HG03457 (cell line): ENCODE measurements around the gene SEMA3F.

Source experiments
- ATAC-seq: cut with Tn5 transposase; IDR thresholded peaks from one replicate; pipeline ENCODE4 v1.9.1; 2021; ENCODE audit warnings: moderate number of reproducible peaks; ENCODE audit not compliant: unreplicated experiment

Gene SEMA3F

DNA sequence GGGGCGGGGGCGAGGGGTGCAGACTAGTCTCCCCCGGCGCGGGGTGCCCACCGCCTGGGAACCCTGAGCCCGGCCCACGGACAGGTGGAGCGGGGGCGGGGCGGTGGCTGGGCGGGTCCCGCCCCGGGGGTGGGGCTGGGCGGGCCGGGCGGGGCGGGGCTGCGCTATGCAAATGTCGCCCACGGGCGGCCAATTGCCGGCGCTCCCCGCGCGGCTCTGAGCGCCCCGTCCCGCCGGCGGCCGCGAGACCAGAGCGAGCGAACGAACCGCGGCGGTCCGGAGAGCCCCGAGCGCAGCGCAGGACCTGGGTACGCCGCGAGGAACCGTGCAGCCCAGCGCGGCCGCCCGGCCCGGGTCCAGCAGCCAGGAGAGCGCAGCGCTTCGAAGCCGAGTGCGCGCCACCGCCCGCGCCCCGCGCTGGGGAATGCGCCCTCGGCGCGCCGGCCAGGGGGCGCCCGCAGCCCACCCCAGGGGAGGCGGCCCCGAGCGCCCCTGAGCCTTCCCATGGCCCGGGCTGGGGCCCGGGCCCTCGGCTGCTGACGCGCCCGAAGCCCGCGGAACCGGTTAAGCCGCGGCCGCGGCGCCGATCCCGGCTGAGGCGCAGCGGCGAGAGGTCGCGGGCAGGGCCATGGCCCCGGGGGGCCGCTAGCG lies at the start of gene SEMA3F:
TSS of gene SEMA3F (plus strand) at position 485 of the 651 bp plus-strand sequence. CDS start 4,299 bp downstream, outside the sequence.
- peak; percentile 55 for ATAC-seq

DNA sequence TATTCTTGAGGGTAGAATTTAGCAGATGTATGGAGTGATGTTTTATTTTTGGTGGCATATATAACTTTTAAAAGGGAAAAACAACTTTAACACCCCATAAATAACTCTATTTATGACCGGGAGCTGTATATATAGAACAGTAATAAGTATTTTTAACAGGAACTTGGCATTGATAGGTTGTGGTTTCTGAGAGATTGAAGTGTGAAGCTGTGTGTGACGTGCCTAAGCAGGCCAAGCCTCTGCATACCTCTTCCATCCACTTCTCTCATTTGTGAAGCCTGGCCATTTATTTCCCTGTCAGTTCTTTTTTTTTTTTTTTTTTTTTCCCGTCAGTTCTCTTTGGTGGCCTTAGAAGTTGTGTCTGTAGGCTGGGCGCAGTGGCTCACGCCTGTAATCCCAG lies 43.4 kb upstream of the SEMA3F start:
- ATAC-seq: no peak

DNA sequence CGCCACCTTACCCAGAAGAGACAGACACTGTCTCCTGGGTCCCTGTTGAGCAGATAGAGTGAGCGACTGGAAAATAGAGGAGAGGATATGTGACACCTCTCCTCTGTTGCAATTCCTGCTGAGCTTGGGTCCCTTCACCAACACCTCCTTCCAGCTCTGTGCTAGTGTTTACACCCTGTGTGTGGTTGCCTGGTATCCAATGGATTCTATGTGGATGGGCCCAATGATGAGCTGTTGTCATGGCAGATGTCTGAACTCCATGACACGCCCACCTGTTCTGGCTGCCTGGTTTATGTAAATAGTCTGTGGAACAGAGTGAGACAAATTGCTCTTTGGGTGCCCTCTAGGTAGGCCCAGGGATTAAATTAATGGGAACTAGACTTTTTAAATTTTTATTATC lies 42.7 kb upstream of the SEMA3F start:
- no peak for ATAC-seq

DNA sequence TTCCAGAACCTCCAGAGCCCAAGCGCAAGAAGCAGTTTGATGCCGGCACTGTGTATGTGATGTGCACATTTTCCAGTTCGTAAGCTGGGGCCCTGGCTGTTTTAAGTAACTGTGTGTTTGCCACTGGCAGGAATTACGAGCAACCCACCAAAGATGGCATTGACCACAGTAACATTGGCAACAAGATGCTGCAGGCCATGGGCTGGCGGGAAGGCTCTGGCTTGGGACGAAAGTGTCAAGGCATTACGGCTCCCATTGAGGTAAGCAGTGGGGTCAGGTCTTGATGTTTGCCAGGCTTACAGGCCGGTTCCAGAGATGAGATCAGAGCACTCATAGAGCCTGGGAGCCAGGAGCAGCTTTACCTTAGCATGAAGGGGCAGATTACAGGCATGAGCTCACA lies 38.0 kb upstream of the SEMA3F start:
- no peak for ATAC-seq

DNA sequence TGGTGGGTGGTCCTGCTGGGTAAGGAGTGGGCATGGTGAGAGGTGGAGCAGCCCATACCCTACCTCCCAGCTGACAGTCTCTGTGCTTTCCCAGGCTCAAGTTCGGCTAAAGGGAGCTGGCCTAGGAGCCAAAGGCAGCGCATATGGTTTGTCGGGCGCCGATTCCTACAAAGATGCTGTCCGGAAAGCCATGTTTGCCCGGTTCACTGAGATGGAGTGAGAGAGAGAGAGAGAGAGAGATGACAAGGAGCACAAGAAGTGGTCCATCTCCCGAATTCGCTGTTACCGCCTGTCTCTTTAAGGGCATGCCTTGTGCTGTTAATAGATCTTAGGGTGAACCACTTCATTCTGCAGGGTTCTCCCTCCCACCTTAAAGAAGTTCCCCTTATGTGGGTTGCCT lies 36.9 kb upstream of the SEMA3F start:
- no peak for ATAC-seq

DNA sequence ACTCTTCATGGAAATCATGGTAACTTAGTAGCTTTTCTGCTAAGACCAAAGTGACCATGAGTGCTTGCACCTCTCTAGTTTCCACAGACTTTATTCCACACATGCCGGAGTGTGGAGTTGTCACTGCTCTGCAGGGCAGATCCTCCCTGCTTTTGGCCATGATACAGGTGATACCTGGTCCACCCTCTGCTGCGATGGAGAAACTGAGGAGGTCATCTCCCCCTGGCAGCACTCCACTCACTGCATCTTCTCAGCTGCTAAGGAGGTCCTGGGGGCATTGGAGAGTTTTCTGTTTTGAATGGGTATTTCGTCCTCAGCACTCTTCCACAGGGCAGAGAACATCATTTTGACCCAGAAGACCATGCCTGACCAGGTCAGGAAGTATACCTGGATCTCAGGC lies 35.3 kb upstream of the SEMA3F start:
- no peak for ATAC-seq

DNA sequence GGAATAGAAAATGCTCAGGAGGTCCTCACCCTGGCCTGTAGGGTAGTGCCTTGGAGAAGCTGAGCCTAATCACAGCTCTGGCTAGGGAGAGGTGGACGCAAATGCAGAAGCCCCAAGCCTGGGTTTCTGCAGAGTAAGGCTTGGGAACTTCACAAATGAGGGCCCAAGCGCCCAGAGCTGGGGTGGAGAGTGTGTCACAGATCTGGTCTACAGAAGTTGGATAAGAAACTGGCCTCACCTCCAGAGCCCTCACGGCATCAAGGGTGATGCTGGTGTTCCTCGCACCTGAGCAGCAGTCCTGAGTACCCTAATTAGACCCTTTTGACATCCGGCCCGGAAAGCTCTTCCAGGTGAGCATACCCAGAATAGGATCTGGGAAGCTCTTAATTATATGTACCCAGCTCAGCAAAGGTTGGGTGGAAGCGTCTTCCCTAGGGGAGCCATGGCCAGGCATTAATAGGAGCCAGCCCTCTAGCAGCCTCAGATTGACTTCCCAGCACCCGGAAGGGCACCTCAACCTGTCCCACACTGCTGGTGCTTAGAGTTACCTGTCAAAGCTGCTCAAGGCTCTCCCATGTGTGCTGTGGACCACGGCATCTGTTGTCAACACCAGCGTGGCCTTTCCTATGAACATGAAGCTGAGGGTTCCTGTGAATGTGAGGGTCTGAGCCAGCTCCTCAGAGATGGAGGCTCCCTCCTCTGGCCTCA lies 34.6 kb upstream of the SEMA3F start:
- ATAC-seq: no peak

DNA sequence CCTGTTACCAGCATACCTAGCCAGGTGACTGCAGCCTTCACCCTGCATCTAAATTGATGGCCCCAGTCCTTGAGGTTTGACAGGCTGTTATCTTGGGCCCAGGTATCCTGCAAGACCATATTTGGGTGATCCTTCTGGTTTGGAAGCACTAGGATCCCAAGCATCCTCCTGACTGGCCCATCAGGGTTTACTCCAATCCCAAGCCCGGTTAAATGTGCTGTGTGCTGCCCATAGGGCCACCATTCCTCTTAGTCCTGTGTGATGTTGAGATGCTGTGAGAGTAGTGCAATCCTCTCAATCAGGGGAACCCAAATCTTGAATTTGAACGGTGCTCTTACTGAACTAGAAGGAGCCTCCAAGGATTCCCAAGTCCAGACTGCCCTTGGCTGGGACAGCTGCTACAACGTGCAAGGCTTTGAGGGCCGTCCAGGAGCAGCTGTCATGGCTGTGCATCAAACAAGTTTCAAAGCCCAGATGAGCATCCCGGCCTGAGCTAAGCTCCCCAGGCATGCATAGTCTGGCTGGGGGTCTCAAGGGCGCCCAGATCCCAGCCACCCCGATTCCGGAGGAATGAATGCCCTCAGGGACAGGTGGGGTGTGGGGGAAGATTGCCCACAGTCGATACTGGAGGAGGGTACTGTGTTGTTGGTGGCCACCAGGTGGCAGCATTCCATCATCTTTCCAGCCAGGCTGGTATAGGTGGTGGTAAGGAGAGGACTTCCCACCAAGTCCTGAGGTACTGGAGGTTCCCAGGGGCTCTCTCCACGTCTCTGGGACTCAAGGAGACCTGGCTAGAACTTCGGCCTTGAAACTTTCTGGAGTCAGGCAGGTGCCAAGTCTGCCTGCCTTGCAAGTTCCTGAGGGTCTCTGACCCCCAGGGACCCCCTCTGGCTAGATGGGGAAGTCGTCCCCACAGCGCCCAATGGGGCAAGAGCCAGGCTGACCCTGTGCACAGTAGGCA lies 33.8 kb upstream of the SEMA3F start:
- no peak for ATAC-seq

DNA sequence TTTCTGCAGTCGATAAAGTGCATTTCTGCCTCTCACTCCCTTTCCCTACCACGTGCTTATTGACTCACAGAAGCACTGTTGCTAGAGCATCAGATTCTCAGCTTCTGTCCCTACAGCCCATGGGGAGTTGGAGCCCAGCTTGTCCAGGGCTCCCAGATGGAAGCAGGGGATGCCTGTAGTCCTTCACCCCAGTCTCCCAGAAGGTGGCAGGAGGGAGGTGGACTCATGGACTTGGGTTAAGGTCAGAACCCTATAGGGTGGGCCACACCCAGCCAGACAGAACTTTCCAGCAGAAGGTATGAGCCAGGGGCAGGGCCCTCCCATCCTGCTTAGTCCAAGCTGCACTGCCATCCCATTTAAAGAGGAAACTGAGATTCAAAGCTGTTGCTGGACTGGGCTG lies 33.1 kb upstream of the SEMA3F start:
- ATAC-seq: no peak

DNA sequence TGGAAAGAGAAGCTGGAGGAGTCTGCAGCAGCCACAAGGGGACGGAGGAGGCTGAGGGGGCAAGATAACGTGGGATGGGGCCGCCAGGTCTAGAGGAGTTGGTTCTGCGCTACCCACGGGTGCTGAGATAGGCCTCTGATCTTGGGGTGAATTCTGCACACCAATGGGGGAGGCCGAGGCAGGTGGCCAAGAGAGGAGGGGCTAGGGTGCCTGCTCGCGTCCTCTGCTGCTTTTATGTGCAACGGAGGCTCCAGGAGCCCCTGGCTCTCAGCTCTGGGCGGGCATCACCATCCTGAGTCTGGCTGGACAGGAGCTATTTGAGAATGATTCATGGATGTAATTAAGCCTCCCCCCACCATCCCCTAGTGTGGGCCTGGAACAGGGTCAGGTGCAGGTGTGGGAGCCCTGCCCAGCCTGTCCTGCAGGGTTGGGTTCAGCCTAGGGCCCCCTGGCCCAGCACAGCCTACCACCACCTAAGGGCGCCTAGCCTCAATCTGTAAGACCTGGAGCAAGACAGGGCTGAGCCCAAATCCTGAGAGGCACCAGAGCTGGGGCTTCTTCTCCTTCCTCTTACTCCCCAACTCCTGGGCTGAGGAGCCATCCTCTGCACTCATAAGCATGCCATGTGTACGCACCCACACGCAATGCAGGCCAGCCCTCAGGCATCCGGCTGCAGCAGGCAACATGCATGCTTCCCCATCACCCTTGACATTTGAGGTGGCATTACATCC lies 32.3 kb upstream of the SEMA3F start:
- no peak for ATAC-seq

DNA sequence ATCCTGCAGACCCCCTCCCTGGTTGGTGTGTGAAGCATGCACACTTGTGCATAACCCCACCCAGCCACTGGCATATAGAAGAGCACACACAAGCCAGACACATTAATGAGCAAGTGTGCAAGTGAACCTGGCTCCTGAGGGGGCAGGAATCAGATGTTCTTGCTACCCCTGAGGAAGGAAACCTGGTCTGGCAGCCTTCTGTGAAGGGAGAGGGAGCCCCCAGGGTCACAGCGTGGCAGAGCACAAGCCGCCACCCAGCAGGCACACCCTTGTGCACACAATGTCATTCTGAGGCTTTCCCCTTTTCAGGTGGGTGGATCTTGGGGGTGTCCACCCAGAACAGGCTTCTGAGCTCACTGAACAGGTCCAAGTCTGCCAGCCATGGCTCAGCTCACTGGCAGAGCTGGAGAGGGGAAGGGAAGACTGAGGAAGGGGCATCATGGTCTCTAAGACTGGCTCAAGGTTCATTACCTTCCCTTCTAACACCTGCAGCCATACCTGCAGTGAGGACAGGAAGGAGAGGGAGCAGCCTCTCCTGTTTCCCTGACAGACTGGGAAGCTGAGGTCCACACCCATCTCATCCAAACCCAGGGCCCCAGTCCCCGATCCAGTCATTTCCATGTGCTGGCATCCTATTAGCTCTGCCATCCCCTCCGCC lies 31.6 kb upstream of the SEMA3F start:
- no peak for ATAC-seq

DNA sequence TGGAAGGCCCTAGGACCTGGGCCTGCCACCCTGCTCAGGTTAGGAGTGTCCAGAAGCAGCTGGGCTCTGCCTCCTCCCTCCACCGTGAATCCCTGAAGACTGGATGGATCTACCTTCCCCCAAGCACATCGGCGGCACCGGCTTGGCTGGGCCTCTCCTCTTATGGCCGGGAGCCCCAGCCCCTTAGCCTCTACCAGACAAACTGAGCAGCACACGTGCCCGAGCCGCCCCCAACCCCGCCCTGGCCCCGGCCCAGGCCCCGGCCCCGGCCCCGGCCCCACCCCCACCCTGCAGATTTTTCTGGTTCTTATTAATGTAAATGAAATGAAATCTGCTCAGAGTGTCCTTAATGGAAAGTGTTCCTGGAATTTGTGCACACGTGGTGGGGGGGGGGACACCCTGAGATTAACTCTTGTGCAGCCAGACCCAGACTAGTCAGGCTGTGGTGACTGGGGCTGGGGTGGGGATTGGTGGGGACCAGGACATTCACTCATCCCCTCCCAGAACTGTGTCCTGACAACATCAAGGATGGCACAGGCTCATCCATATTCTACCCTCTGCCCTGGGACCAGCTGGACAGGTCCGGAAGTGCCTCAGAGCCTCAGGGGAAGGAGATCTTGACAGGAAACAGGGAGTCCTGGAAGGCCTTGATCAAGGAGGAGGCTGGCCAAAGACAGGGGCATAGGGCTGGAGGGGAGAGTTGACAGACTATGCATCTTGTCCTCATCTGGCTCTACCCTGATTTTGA lies 30.9 kb upstream of the SEMA3F start:
- no peak for ATAC-seq

DNA sequence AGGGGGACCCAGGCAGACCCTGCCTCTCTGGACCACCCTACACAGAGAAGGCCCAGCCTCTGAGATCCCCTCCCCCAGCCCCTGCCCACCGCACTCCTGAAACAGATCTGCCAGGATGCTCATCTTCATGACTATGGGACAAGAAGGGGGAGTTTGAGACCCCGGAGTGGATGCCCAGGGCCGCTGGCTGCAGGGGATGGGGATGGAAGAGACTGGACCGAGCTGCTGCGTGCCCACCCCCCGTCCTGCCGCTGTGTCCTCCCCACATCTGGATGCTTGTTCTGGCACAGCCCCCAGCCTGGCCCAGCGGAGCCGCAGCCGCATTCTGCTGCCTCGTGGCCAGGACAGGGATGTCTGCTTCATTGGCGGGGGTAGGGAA lies 30.3 kb upstream of the SEMA3F start:
- no peak for ATAC-seq

DNA sequence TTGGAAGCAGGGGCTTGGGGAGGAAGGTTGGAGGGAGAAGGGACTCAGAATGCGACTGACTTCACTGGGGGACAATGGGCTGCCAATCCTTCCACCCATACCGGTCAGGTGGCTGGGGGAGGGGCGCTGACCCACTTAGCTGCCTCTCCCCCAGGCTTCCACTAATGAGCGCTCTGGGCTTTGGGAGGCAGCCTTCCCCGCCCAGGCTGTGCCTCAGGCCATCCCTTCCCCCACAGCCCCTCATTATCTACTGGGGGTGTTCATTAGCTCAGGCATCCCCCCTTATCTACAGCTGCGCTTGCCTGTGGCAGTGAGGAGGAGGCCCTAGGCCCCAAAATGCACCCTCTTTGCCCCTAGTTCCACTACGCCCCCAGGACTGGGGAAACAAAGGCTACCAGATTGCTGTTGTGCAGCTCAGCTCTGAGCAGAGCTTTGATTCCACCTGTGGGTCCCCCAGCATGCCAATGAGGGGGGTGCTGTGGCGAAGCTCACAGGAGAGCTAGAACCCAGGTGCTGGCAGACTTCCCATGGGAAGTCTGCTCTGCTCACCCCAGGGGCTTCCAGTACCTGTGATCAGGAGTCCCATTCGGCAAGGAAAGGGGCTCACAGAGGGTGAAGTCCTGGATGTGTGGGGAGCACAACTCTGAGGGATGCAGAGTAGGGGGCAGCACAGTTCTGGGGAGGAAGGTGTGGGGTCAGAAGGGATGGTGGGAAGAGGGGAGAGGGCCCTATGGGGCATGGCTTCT lies 29.4 kb upstream of the SEMA3F start:
- ATAC-seq: no peak

DNA sequence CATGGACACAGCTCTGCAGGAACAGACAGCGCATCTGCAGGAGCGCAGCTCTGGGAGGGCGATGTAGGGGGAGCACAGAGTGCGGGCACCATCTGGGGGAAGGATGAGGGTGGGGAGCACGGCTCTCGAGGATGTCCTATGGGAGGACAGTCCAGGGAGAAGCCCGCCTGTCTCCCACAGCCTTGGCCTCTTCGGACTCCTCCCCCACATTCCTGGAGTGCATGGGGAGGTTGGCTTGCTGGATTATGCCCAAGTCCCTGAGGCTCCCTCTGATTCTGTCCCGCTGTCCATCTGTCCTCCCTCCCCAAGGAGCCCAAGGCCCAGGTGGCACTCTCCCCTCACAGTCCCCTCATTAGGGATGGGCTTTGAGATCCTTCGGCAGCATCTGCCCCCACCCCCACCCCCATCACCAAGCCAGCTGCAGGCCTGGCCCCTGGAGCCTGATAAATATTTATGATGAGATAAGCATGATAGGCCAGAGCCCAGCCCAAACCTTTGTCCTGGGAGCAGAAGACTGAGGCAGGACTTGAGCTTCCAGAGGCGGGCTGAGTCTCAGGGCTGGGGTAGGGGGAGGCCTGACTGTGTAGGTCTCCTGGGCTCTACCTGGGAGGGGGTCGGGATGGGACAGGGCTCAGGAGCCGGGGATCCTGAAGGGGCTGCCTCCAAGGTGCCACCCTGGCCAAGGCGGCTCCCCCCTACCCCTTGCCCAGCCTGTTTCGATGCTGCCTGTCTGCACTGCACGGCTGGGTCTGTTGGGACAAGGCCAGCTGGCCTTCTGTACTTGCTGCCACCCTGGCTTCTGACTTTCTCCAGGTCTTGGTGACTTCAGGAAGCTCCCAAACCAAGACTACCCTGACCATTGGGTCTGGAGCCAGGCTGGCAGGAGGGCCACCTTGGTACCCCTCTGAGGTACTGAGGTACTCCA lies 28.6 kb upstream of the SEMA3F start:
- no peak for ATAC-seq

DNA sequence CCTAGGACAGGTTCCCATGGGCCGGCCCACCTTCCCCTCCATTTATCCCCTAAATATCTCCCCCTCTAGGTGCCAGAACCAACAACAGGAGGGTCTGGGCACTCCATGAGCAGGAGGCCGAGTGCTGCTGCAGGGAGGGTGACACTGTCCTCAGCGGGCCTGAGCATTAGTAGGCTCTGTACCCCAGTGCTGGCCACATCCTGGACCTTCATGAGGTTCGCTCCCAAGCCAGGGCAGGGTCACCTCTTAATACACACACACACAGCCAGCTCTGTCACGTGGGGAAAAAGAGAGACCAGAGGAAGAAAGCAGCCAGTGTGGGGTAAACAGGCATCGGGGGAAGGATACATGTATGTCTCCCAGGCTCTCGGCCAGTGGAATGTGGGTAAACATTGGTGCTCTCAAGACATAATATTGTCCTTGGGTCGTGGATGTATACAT lies 27.9 kb upstream of the SEMA3F start:
- ATAC-seq: no peak

DNA sequence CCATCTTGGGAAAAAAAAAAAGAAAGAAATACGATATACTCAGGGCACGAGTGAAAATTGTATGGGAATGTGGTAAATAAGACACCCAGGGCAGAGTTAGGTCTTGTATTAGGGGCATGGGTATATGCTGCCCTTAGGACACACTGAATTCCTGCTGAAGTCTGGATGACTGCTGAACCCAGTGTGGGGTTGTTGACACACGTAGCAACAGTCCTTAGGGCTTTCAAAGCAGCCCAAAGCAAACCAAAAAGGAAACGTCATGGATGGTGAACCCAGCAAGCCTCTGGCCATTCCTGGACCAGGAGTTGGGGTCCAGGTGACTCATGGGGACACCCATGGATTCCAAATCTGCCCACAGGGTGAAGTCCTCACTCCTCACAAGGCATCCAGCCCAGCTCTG lies 27.1 kb upstream of the SEMA3F start:
- no peak for ATAC-seq

DNA sequence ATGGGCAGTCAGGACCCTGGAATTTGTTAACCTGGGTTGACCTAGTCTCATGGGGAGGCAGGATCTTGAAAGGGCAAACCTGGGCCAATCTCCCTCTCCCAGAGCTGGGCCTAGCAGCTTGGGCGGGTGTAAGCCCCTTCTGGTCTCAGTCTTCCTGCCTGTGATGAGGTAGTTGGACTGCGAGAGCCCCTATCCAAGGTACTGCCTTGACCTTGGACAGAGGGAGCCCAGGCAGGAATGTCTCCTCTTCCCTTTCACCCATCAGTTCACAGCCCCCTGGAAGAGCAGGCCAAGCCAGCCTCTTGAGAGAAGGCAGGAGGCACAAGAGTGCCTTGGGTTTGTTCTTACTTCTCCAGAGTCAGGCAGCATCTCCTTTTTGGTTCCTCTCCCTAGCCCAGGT lies 24.7 kb upstream of the SEMA3F start:
- ATAC-seq: no peak
